EL (cell line): Measurements from ENCODE around the gene C1QTNF8.

Experiments
- DNase-seq: peaks from one replicate; pipeline ENCODE4 v3.0.0-alpha.2; 2016

C1QTNF8 gene

GRCh38 chr16:1039762-1040161, 56.3 kb downstream of the C1QTNF8 start:
- no peak for DNase-seq

DNA sequence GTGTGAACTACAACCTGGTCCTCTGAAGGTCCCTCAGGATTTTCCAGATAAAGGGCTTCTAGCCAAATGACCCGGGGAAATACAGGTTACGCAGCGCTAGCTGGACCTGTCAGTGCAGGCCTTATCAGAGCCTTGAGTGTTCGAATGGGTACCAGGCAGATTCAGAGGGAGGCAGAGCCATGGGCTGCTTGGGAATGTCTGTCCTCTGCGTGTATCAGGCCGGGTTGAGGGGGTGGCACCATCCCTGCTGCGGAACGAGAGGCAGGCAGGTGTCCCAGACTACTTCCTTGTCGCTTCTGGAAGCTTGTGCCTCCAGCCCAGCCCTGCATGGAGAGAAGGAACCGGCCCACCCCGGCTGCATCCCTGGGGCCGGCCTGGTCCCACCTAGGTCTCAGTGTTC, 57.1 kb downstream of the C1QTNF8 start:
- DNase-seq: no peak
